Calu3 (cell line): ENCODE results near the gene MIOX. TPM values are rescaled to one million over a fixed set of nuclear protein-coding genes. Genes with fewer than 3 reads are reported as not detected.

ENCODE experiments used
- BruUV-seq: library from RNA; stranded (reverse); fragments of 400-500 nt; replicated peaks from 2 replicates; lab custom pipeline; 2021; lab: Mats Ljungman, UMichigan
- CTCF ChIA-PET: fragments of 300-600 bp; sonication (Branson Sonifier 250); formaldehyde crosslinking; loops from one replicate; lab custom pipeline; 2022; ENCODE audit warnings: antibody characterized with exemption; lab: Charles Lee
- DNase-seq: peaks from one replicate; pipeline ENCODE4 v3.0.0; 2022
- H3K27ac Mint-ChIP-seq: one replicate; pipeline ENCODE4 v1.8.0; 2022; ENCODE audit warnings: mixed read lengths; ENCODE audit not compliant: unreplicated experiment
- H3K27me3 Mint-ChIP-seq: one replicate; pipeline ENCODE4 v1.8.0; 2022; ENCODE audit warnings: mixed read lengths; ENCODE audit not compliant: unreplicated experiment
- H3K36me3 Mint-ChIP-seq: one replicate; pipeline ENCODE4 v1.8.0; 2022; ENCODE audit warnings: mild to moderate bottlenecking, moderate library complexity, mixed read lengths; ENCODE audit not compliant: insufficient read depth, unreplicated experiment
- H3K4me1 Mint-ChIP-seq: one replicate; pipeline ENCODE4 v1.8.0; 2022; ENCODE audit warnings: mild to moderate bottlenecking, low read depth, mixed read lengths; ENCODE audit not compliant: unreplicated experiment
- H3K4me3 Mint-ChIP-seq: one replicate; pipeline ENCODE4 v1.8.0; 2022; ENCODE audit warnings: mild to moderate bottlenecking, low read depth, moderate library complexity, mixed read lengths; ENCODE audit not compliant: unreplicated experiment
- H3K9me3 Mint-ChIP-seq: one replicate; pipeline ENCODE4 v1.8.0; 2022; ENCODE audit warnings: low read depth, mixed read lengths; ENCODE audit not compliant: unreplicated experiment
- CTCF ChIP-seq: fragments of 200-600 bp; IDR thresholded peaks from one replicate; pipeline ENCODE4 v1.8.0; 2022; ENCODE audit warnings: antibody characterized with exemption; ENCODE audit not compliant: unreplicated experiment
- intact Hi-C: fragments of 100-400 bp; cut with micrococcal nuclease; formaldehyde crosslinking; loops from one replicate; pipeline ENCODE4 v1.10.0; 2022; ENCODE audit not compliant: unreplicated experiment
- total RNA-seq: library from RNA; stranded (reverse); gene quantifications from 2 replicates; pipeline ENCODE4 v1.2.3, GENCODE V29; 2022

MIOX gene
- total RNA-seq, 1 experiment from 2014 or later, result 0.45 TPM

GRCh38 chr22:50527921-50528681 lies 41.4 kb downstream of the MIOX start:
- Mint-ChIP-seq H3K27me3 (no peaks in the 10 kb centered on the region), H3K4me1 (peaks cover 28% of the 10 kb centered on the region)
- intact Hi-C loops, result no loop called here

GRCh38 chr22:50528682-50529415 lies 42.2 kb downstream of the MIOX start:
- Mint-ChIP-seq H3K4me1 (peaks cover 33% of the 10 kb centered on the region), H3K4me3 (peak overlapping the region; percentile 90), H3K36me3 (peaks cover 100% of the 10 kb centered on the region), H3K27me3 (no peaks in the 10 kb centered on the region), H3K9me3 (no peaks in the 10 kb centered on the region), H3K27ac (peak overlapping the region; percentile 92)
- CTCF ChIA-PET, result interaction anchor here (0.5 to 1.8 kb wide), 3 partner anchors 21 to 141 kb away, joined by 3 to 10 read pairs (median 3); partner anchors contain the start of genes LMF2 and NCAPH2
- no peak for DNase-seq
- intact Hi-C loops, result no loop called here
- no TSS peak for BruUV-seq
- TF ChIP-seq CTCF, result no peak

More at GRCh38 chr22:50527921-50528681, 41.4 kb downstream of the MIOX start:
- no peak for TF ChIP-seq CTCF
- H3K27ac Mint-ChIP-seq, result peak overlapping the region; percentile 92
- H3K4me3 Mint-ChIP-seq, result peak overlapping the region; percentile 90
- H3K9me3 Mint-ChIP-seq, result no peaks in the 10 kb centered on the region
- CTCF ChIA-PET, result interaction anchor here (0.5 kb wide), 1 partner anchor 142 kb away, joined by 3 read pairs; no protein-coding TSS in a partner anchor
- no peak for DNase-seq
- TSS peak; percentile 4 for BruUV-seq
- peaks cover 100% of the 10 kb centered on the region for H3K36me3 Mint-ChIP-seq

GRCh38 chr22:50529416-50529896 lies 42.8 kb downstream of the MIOX start:
- no peaks in the 10 kb centered on the region for H3K27me3 Mint-ChIP-seq
- peak overlapping the region; percentile 98 for H3K27ac Mint-ChIP-seq
- no peaks in the 10 kb centered on the region for H3K9me3 Mint-ChIP-seq
- peaks cover 100% of the 10 kb centered on the region for H3K36me3 Mint-ChIP-seq
- no peak for TF ChIP-seq CTCF
- peaks cover 35% of the 10 kb centered on the region for H3K4me1 Mint-ChIP-seq
- DNase-seq, result no peak
- H3K4me3 Mint-ChIP-seq, result peak overlapping the region; percentile 90
- intact Hi-C loops, result no loop called here
- BruUV-seq, result no TSS peak
- CTCF ChIA-PET, result interaction anchor here (0.8 to 1.8 kb wide), 2 partner anchors 22 to 91 kb away, joined by 3 to 10 read pairs; partner anchors contain the start of genes LMF2 and NCAPH2

GRCh38 chr22:50529897-50530579 lies 43.4 kb downstream of the MIOX start, which contains the start of gene TYMP:
Gene TYMP, minus strand, starts transcription at chr22:50530012. Its CDS starts 303 bp downstream, at chr22:50529709.
- no peaks in the 10 kb centered on the region for H3K27me3 Mint-ChIP-seq

More at GRCh38 chr22:50529897-50530579, 43.4 kb downstream of the MIOX start, which contains the start of gene TYMP:
- intact Hi-C loops, result loop anchor here (2.0 kb wide), 1 partner anchor 91 kb away; no protein-coding TSS in a partner anchor
- Mint-ChIP-seq H3K4me1 (peaks cover 35% of the 10 kb centered on the region), H3K36me3 (peaks cover 97% of the 10 kb centered on the region), H3K27ac (peak within 1 kb of the TSS; percentile 98), H3K9me3 (no peaks in the 10 kb centered on the region), H3K4me3 (peak within 1 kb of the TSS; percentile 90)
- no peak for TF ChIP-seq CTCF
- BruUV-seq, result TSS peak; percentile 13
- DNase-seq, result peak; percentile 87
- CTCF ChIA-PET, result interaction anchor here (0.6 to 1.8 kb wide), 2 partner anchors 34 to 91 kb away, joined by 3 to 10 read pairs; no protein-coding TSS in a partner anchor
